GM13977 (cell line): ENCODE data around the gene ZNF253.
A peak's percentile ranks its signal among the peaks of the same experiment; 100 is the strongest.
"Not testable (repeated sequence)": the region's sequence is repeated elsewhere in the genome, so short reads cannot be mapped to it uniquely, and the experiment has no call there.

ENCODE experiments used
- DNase-seq: peaks from one replicate; pipeline ENCODE4 v3.0.0; 2012; ENCODE audit warnings: low spot score
- in situ Hi-C: fragments of 300-500 bp; cut with MboI; formaldehyde crosslinking; loops from one replicate; pipeline ENCODE4 v1.12.0; 2022; ENCODE audit warnings: low sequenced_read_pairs, low pct_unique_long_range_greater_than_20kb, mixed read lengths, inconsistent platforms; ENCODE audit not compliant: unreplicated experiment
- TF ChIP-seq, protein P1 (sequence below): IDR thresholded peaks from 2 replicates; pipeline ENCODE4 v1.5.1; 2012; ENCODE audit warnings: mild to moderate bottlenecking, control low read depth; ENCODE audit not compliant: insufficient read depth; ENCODE audit errors: extremely low read depth, missing control alignments

ZNF253 gene

GRCh38 chr19:19900139-19900728 lies 34.6 kb downstream of the ZNF253 start:
- in situ Hi-C loops = no loop called here
- TF ChIP-seq, protein P1, sequence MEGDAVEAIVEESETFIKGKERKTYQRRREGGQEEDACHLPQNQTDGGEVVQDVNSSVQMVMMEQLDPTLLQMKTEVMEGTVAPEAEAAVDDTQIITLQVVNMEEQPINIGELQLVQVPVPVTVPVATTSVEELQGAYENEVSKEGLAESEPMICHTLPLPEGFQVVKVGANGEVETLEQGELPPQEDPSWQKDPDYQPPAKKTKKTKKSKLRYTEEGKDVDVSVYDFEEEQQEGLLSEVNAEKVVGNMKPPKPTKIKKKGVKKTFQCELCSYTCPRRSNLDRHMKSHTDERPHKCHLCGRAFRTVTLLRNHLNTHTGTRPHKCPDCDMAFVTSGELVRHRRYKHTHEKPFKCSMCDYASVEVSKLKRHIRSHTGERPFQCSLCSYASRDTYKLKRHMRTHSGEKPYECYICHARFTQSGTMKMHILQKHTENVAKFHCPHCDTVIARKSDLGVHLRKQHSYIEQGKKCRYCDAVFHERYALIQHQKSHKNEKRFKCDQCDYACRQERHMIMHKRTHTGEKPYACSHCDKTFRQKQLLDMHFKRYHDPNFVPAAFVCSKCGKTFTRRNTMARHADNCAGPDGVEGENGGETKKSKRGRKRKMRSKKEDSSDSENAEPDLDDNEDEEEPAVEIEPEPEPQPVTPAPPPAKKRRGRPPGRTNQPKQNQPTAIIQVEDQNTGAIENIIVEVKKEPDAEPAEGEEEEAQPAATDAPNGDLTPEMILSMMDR = no peak
- DNase-seq = no peak

DNA sequence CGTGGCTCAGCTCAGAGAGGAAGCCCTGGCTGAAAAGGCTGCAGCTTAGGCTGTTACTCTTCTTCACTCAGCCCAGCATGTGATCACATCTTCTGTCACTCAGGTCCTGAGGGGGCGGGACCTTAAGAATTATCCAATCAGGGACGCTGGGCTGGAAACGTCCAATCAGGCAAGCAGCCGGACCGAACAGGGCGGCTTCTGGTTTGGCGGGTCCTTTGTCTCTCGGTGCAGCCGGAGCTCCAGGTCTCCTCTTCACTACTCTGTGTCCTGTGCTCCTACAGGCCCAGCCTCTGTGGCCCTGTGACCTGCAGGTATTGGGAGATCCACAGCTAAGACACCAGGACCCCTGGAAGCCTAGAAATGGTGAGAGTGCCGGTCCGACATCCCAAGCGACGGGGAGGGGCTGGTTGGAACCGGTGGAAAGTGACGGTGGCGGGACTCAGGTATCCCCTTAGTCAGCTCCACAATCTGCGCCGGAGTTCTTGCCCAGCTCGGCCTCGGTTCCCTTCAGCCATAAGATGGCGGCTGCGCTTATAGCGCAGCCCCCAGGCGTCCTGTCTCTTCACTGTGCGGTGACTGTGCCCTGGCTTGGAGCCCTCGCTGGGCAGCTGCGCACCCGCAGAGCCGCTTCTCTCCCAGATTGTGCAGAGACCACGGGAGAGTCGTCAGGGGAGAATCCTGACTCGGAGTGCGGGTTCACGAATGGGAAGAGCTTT lies 35.2 kb downstream of the ZNF253 start, which contains the start of gene ZNF93:
TSS of gene ZNF93 (plus strand) at position 218 of the 716 bp plus-strand sequence. CDS start at position 361, 143 bp downstream.
- in situ Hi-C loops = no loop called here
- peak; percentile 82 for DNase-seq
- TF ChIP-seq, protein P1 = no peak

DNA sequence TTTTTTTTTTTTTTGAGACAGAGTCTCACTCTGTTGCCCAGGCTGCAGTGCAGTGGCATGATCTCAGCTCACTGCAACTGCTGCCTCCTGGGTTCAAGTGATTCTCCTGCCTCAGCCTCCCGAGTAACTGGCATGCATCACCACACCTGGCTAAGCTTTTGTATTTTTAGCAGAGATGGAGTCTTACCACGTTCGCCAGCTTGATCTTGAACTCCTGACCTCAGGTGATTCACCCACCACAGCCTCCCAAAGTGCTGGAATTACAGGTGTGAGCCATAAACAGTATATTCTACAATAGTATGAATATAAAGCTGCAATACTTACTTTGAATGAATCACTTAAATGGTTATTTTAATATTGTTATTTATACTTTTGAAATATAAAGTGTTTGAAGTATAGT lies 41.9 kb downstream of the ZNF253 start:
- DNase-seq, in situ Hi-C loops: not testable (repeated sequence)

- TF ChIP-seq, protein P1 = no peak
- DNase-seq = no peak
- in situ Hi-C loops = no loop called here
Measured at GRCh38 chr19:19909654-19910053, 44.0 kb downstream of the ZNF253 start.

DNA sequence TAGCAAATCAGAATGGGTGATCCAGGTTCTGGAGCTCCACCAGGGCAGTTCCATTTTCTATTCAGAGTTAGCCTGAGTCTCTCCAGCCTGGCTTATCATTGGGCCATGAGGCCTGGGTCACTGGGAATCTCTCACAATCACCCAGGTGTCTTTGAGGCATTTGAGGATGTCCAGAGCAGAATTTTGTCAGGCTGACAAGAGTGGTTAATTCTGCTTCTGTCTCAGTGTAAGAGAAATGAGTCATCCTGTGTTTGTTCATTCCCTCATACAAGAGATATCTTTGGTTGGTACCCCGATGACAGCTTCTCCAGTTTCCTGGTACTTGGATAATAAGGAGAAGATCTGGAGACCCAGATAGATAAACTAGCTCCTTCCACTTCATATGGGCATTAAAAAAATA lies 45.5 kb downstream of the ZNF253 start:
- TF ChIP-seq, protein P1 = no peak
- no peak for DNase-seq
- in situ Hi-C loops = no loop called here

GRCh38 chr19:19914596-19914995 lies 48.9 kb downstream of the ZNF253 start:
- TF ChIP-seq, protein P1 = no peak
- no peak for DNase-seq
- in situ Hi-C loops = no loop called here

GRCh38 chr19:19930417-19930816 lies 64.7 kb downstream of the ZNF253 start:
- DNase-seq, in situ Hi-C loops: not testable (repeated sequence)

GRCh38 chr19:19933432-19934314 lies 68.0 kb downstream of the ZNF253 start:
- DNase-seq, in situ Hi-C loops: not testable (repeated sequence)
